Tibial artery (tissue), 4 donors: ENCODE results near the gene DNAJC13.

Experiments
- DNase-seq, 2 donors: peaks; one replicate each; pipeline ENCODE4 v3.0.0-alpha.2; 2019
- H3K27ac ChIP-seq, 2 donors: fragments of 200-600 bp; sonication (generic) in 1 of 2; 1 replicate in 1 of 2; 2 replicates in 1 of 2; pipeline ENCODE4 v1.5.1; 2018 to 2019; ENCODE audit warnings: mild to moderate bottlenecking in 1 of 2
- H3K27me3 ChIP-seq, 2 donors: fragments of 200-600 bp; sonication (generic) in 1 of 2; one replicate each; pipeline versions ENCODE4 v1.5.1 to v1.6.0; 2016 to 2019
- H3K36me3 ChIP-seq, 3 donors: fragments of 200-600 bp; sonication (generic) in 2 of 3; one replicate each; pipeline ENCODE4 v1.5.1; 2016 to 2019; ENCODE audit warnings: mild to moderate bottlenecking in 2 of 3
- H3K4me1 ChIP-seq, 4 donors: fragments of 200-600 bp; sonication (generic) in 2 of 4; 1 replicate in 3 of 4; 2 replicates in 1 of 4; pipeline ENCODE4 v1.5.1; 2016 to 2019
- H3K4me3 ChIP-seq, 2 donors: fragments of 200-600 bp; sonication (generic) in 1 of 2; 1 replicate in 1 of 2; 2 replicates in 1 of 2; pipeline ENCODE4 v1.5.1; 2018 to 2019; ENCODE audit warnings: mild to moderate bottlenecking in 2 of 2
- H3K9me3 ChIP-seq, 3 donors: fragments of 200-600 bp; sonication (generic) in 1 of 3; one replicate each; pipeline ENCODE4 v1.5.1; 2016 to 2019
- intact Hi-C: fragments of 100-400 bp; cut with DNase I; formaldehyde crosslinking; loops from one replicate; pipeline ENCODE4 v1.15.0; 2023; ENCODE audit warnings: low total_unique reads
- TF ChIP-seq, protein P1 (sequence below), 2 experiments: fragments of 200-600 bp in 1 of 2; fragments of 450-650 bp in 1 of 2; IDR thresholded peaks; one replicate each; pipeline ENCODE4 v1.5.1; 2017 to 2019; ENCODE audit warnings: antibody characterized with exemption in 2 of 2, mild to moderate bottlenecking in 1 of 2, moderate library complexity in 1 of 2

The DNAJC13 gene

DNA sequence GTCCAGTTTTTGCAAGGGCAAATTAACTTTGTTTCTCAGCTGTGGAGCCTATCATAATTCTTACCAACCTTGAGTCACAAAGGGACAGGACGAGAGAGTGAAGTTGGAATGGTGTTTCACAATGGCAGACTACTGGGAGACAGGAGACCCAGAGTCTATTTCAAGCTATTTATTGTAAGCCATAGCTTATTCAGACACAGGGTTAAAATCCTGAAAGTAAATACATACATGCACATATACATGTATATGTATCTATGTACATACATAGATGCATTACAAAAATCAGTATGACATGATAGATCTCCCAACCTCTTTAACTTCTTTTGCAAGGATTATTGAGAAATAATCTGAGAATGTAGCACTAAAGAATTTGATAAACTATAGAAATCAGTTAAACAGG lies 86.3 kb downstream of the DNAJC13 start:
- TF ChIP-seq, protein P1, sequence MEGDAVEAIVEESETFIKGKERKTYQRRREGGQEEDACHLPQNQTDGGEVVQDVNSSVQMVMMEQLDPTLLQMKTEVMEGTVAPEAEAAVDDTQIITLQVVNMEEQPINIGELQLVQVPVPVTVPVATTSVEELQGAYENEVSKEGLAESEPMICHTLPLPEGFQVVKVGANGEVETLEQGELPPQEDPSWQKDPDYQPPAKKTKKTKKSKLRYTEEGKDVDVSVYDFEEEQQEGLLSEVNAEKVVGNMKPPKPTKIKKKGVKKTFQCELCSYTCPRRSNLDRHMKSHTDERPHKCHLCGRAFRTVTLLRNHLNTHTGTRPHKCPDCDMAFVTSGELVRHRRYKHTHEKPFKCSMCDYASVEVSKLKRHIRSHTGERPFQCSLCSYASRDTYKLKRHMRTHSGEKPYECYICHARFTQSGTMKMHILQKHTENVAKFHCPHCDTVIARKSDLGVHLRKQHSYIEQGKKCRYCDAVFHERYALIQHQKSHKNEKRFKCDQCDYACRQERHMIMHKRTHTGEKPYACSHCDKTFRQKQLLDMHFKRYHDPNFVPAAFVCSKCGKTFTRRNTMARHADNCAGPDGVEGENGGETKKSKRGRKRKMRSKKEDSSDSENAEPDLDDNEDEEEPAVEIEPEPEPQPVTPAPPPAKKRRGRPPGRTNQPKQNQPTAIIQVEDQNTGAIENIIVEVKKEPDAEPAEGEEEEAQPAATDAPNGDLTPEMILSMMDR (IDR thresholded peaks at IDR 0.05), result no peak
- intact Hi-C loops, result no loop called here
- Histone ChIP-seq H3K27ac (no peak overlapping the region), H3K4me3 (no peak overlapping the region), H3K27me3 (no peaks in the 10 kb centered on the region), H3K9me3 (no peaks in the 10 kb centered on the region), H3K36me3 (peaks cover 59 to 96% (median 78%) of the 10 kb centered on the region in 3 donors), H3K4me1 (peaks cover 0 to 4% (median 0%) of the 10 kb centered on the region in 4 donors)
- no peak for DNase-seq

DNA sequence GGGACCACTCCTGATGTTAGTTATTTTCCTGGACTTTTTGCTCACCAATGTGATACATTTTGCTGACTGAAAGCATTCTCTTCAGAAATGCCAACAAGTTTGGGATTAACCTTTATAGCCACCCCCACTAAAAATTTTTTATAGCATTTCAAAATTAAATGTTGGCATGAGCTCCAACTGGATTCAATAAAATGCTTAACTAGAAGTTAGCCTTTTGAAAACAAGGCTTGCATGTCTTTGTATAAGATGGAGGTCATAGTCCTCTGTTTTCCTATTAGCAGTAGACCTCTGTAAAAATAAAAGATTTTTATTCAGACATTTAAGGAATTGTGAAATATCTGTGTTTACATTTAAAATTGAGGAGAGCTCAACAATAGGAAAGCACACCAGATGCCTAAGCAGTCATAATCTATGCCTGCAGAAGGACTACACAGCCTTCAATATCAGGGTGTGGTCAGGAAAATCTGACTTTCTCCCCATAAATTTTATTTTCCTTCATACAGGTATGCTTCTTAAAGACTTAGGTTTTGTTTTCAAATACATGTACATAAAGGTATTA lies 87.2 kb downstream of the DNAJC13 start:
- no peak for DNase-seq
- intact Hi-C loops, result no loop called here
- H3K27ac ChIP-seq, result no peak overlapping the region
- no peaks in the 10 kb centered on the region for H3K9me3 ChIP-seq
- H3K4me3 ChIP-seq, result no peak overlapping the region
- H3K27me3 ChIP-seq, result no peaks in the 10 kb centered on the region
- TF ChIP-seq, protein P1 (IDR thresholded peaks at IDR 0.05), result no peak
- peaks cover 0 to 4% (median 0%) of the 10 kb centered on the region in 4 donors for H3K4me1 ChIP-seq
- H3K36me3 ChIP-seq, result peaks cover 57 to 96% (median 78%) of the 10 kb centered on the region in 3 donors

DNA sequence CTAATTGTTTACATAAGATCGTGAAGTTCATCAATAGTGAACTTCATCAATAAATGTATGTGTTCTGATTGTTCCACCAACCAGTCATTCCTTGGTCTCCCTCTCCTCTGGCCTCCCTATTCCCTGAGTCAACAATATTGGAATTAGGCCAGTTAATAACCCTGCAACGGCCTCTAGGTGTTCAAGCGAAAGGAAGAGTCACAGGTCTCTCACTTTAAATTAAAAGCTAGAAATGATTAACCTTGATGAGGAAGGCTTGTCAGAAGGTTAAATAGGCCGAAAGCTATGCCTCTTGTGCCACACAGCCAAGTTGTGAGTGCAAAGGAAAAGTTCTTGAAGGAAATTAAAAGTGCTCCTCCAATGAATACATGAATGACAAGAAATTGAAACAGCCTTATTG lies 90.4 kb downstream of the DNAJC13 start:
- H3K27ac ChIP-seq, result no peak overlapping the region
- H3K36me3 ChIP-seq, result peaks cover 55 to 82% (median 76%) of the 10 kb centered on the region in 3 donors
- intact Hi-C loops, result no loop called here
- H3K4me1 ChIP-seq, result no peaks in the 10 kb centered on the region
- no peak for DNase-seq
- H3K27me3 ChIP-seq, result no peaks in the 10 kb centered on the region
- H3K9me3 ChIP-seq, result no peaks in the 10 kb centered on the region
- TF ChIP-seq, protein P1 (IDR thresholded peaks at IDR 0.05), result no peak
- no peak overlapping the region for H3K4me3 ChIP-seq

DNA sequence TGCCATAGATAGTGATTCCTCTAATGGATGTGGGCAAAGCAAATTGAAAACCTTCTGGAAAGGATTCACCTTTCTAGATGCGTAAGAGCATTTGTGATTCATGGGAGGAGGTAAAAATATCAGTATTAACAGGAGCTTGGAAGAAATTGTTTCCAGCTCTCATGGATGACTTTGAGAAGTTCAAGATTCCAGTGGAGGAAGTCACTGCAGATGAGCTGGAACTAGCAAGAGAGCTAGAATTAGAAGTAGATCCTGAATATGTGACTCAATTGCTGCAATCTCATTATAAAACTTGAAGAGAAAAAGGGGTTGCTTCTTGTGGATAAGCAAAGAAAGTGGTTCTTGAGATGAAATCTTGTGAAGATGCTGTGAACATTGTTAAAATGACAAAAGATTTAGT lies 91.8 kb downstream of the DNAJC13 start:
- no peak overlapping the region for H3K27ac ChIP-seq
- no peak for DNase-seq
- no peaks in the 10 kb centered on the region for H3K4me1 ChIP-seq
- no peaks in the 10 kb centered on the region for H3K9me3 ChIP-seq
- H3K4me3 ChIP-seq, result no peak overlapping the region
- TF ChIP-seq, protein P1 (IDR thresholded peaks at IDR 0.05), result no peak
- intact Hi-C loops, result no loop called here
- no peaks in the 10 kb centered on the region for H3K27me3 ChIP-seq
- peaks cover 58 to 81% (median 79%) of the 10 kb centered on the region in 3 donors for H3K36me3 ChIP-seq

DNA sequence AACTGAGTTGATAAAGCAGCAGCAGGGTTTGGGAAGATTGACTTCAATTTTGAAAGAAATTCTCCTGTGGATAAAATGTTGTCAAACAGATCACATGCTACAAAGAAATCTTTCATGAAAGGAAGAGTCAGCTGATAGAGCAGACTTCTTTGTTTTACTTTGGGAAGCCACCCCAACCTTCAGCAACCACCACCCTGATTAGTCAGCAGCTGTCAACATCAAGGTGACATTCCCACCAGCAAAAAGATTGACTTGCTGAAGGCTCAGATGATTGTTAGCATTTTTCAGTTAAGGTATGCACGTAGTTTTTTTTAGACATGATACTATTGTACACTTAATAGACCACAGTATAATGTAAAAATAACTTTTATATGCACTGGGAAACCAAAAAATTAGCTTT lies 92.2 kb downstream of the DNAJC13 start:
- intact Hi-C loops, result no loop called here
- Histone ChIP-seq H3K4me1 (no peaks in the 10 kb centered on the region), H3K9me3 (no peaks in the 10 kb centered on the region), H3K4me3 (no peak overlapping the region), H3K27me3 (no peaks in the 10 kb centered on the region), H3K36me3 (peaks cover 60 to 83% (median 83%) of the 10 kb centered on the region in 3 donors), H3K27ac (no peak overlapping the region)
- DNase-seq, result no peak
- TF ChIP-seq, protein P1 (IDR thresholded peaks at IDR 0.05), result no peak

DNA sequence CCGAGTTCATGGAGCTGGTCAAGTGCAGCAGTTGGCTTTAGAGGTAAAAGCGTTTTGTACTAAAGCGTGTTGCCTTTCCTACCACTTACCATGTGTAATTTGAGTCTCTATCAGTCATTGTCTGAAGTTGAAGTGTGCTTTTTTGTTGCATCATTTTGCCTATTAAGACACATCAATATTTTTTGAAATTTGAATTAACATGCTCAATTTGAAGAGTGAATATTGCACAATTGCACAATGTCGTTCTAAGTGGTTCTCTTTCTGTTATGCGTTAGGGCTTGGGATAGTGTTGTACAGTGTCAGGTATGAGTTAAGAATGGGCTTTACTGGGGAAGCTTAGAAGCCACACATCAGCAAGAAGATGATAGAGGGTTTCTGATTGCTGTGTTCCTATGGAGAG lies 95.8 kb downstream of the DNAJC13 start:
- Histone ChIP-seq H3K27me3 (no peaks in the 10 kb centered on the region), H3K4me3 (no peak overlapping the region), H3K4me1 (no peaks in the 10 kb centered on the region), H3K27ac (no peak overlapping the region), H3K36me3 (peaks cover 70 to 96% (median 83%) of the 10 kb centered on the region in 3 donors), H3K9me3 (no peaks in the 10 kb centered on the region)
- TF ChIP-seq, protein P1 (IDR thresholded peaks at IDR 0.05), result no peak
- DNase-seq, result no peak
- intact Hi-C loops, result no loop called here
